Measurements from ENCODE around the gene LCA5.
"Not testable (repeated sequence)": the region's sequence is repeated elsewhere in the genome, so short reads cannot be mapped to it uniquely, and the experiment has no call there.

Gene LCA5

DNA sequence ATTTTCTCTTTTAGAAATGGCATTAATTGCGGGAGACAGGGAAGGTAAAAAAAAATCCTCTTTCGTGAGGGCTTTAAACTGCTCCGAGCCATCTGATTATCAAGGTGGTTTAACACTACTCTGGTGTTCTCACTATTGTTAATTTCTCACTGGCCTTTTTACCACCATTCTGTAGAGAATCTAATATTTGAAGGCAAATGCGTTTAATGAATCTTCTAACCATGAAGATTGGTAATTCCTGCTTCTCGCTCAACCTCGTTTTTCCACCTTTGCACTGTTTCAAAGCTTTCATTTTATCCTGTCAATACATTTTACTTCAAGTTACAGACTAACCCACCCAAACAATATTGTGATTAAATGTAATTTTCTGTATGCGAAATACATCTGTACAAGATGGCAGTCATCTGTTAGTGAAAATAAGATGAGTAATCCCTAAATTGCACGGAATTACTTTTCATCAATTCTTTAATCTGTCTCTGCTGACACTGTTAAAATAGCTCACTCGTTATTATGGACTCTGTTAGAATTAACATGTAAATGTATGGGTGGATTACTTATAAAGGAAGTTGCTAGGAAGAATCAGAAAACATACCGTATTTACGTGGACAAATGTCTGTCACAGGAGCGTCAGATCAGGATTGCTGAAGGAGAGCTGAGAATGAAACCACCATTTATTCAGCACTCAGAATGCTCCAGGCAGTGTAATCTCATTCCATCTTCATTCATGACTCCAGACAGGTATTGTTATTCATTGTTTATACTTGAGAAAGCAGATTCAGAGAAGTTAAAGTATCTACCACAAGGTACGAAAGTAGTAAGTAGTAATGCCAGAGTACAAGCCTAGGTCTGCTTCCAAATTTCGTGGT lies 1.1 kb upstream of the LCA5 start:
- in situ Hi-C loops (cut with MboI; ENCODE audit: low sequenced_read_pairs): no loop called here

DNA sequence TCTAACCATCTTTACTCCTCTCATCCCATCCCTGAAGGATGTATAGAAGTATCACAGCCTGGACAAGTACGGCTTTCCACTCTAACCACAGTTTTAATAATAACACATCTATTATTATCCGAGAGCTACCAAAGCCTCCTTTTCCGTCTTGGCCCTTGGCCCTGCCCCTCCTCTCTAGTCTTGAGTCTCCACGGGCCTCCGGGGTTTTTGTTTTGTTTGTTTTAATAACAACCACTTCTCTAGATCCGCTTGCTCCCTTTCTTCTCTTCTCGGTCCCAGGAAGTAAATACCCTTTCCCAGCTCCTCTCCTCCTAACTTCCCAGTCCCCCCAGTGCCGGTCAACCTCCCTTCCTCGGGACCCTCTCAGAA lies 661 bp downstream of the LCA5 start:
- in situ Hi-C loops (cut with MboI; ENCODE audit: low sequenced_read_pairs): no loop called here

DNA sequence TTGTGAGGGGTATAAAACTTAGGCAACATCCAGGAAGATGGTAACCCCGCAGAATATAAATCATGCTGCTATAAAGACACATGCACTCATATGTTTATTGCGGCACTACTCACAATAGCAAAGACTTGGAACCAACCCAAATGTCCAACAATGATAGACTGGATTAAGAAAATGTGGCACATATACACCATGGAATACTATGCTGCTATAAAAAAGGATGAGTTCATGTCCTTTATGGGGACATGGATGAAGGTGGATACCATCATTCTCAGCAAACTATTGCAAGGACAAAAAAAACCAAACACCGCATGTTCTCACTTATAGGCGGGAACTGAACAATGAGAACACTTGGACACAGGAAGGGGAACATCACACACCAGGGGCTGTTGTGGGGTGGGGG lies 7.7 kb downstream of the LCA5 start:
- in situ Hi-C loops (cut with MboI; ENCODE audit: low sequenced_read_pairs): not testable (repeated sequence)

DNA sequence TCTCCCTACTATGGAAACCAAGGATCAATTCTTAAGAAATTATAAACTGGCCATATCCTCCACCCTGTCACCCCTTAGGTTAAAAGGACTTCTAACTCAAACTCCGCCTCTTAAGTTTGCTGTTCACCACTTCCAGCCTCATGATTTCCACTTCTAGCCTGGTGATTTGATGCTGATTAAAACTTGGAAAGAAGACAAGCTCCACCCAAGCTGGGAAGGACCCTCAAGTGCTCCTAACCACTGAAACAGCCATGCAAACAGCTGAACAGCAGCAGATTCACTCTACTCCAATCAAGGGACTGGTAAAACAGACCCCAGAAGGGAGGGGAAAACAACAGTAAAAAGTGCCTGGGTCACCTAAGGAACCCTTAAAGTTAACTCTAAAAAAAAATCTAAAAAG lies 10.3 kb downstream of the LCA5 start:
- in situ Hi-C loops (cut with MboI; ENCODE audit: low sequenced_read_pairs): no loop called here

DNA sequence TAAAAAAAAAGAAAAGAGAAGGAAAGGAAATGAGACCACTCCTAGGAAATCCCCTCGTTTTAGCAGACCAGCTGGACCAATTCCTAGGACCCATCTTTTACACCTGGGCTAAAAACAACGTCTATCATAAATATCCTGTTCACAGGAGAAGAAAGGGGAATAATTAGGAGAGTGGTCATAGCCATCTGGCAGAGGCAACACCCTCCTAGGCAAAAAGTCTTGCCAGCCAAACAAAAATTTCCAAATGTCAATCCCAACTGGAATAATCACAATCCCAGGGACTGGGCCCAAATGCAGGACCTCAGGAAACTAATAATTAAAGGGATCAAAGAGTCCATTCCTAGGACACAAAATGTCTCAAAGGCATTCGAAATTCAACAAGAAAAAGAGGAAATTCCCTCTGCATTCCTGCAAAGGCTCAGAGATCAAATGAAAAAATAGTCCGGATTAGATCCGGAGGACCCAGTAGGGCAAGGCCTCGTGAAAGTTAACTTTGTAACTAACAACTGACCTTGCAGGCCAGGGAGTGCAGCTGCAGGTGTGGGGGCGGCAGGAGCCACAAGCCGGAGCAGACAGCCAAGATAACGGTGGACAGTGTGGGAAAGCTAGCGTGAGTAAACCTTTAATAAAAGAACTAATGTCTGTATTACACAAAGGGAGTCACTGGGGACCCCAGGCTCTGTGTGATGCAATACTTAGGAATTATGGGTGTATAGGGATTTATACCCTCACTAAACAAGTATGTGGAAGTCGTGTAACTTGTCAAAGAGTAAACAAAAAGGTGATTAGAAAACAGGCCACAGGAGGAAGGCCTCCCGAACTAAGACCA lies 11.7 kb downstream of the LCA5 start:
- in situ Hi-C loops (cut with MboI; ENCODE audit: low sequenced_read_pairs): no loop called here

DNA sequence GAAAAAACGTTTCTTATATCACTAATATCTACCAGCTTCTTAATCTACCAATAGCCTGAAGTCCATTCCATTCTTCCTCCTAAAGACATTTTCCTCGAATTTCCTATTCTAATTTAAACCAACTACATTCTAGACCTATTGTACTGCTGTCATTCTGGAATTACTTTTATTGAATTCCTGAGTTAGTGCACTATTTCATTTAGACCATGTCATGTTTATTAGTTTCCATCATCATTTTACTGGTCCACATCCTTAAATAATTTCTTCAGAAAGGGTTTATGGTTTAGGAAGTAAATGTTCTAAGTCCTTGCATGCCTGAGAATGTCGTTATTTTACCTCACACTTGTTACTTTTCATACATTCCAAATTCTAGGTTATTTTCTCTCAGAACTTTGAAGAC lies 13.2 kb downstream of the LCA5 start:
- in situ Hi-C loops (cut with MboI; ENCODE audit: low sequenced_read_pairs): no loop called here

DNA sequence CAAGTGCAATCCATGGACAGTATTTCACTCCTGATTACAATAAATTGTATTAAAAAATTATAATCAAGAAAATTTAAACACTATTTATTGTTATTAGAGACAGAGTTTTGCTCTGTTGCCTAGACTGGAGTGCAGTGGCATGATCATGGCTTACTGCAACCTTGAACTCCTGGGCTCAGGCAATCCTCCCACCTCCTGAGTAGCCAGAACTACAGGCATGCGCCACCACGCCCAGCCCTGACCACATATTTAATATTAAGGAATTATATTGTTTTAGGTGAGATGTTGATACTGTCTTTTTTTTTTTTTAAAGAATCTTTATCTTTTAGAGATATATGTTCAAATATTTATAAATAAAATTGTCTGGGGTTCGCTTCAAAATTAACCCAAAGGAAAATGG lies 14.6 kb downstream of the LCA5 start:
- in situ Hi-C loops (cut with MboI; ENCODE audit: low sequenced_read_pairs): no loop called here

DNA sequence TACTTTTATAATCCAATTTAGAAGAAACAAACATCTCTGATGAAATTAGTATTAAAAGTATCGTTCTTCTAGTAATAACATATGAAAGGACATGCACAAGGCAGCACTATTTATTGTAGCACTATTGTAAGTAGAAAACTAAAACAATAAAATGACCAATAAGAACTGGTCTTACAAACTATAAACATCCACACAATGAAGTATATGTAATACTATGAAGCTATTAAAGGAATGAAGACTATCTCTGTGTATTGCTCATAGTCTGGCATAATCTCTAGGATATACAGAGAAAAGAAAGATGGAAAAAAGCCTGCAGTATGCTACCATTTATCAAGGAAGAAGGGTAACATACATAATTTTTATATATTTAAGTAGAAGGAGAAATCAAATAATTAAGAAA lies 16.7 kb downstream of the LCA5 start:
- in situ Hi-C loops (cut with MboI; ENCODE audit: low sequenced_read_pairs): no loop called here

DNA sequence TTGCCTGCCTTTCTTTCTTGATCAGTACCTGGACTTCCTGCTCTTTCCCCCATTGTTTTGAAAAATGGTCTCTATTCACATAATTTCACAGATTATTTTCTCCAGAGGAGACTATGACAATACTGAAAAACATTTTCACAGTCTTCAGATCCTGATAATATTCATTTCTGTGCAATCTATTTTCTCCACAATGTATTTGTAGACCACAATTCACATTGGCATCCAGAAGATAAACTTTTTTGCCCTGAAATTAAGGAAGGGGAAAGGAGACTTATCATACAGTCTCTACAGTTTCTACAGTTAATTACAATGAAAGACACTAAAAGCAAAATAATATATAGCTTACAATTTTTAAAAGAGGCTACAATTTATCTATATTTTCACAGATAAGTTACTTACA lies 18.4 kb downstream of the LCA5 start:
- in situ Hi-C loops (cut with MboI; ENCODE audit: low sequenced_read_pairs): no loop called here

DNA sequence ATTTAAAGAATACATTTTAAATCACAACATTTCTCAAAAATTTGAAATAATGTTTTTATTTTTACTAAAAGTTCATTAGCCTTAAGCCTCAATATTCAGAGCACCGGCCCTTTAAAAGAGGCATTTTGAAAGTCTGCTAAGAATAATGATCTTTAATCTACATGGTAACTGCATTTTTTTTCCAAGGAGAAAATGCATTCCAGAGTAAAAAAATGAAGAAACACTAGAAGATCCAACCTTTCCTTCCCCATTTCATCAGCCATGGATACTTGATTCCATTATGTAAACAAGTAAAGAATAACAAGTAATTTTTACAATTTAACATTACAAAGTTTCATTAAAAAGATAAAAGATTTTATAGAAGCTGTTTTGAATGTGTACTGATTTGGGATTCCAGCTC lies 21.8 kb downstream of the LCA5 start:
- in situ Hi-C loops (cut with MboI; ENCODE audit: low sequenced_read_pairs): no loop called here

DNA sequence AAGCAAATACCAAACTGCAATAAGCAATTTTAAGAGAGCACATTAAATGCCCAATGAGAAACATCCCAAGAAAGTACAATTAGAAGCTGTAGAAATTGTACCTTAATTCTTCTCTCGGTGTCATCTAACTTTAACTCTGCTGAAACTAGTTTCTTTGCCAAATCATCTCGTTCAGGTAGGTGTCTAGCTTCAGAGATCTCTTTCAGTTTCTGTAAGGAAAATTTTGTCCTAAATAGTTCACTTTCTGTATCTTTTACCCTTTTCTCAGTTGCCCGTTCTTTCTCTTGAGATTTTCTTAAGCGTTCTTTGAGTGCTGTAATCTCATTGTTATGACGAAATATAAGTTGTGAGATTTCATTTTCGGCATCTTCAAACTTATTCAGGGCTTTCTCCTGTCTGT lies 24.1 kb downstream of the LCA5 start:
- in situ Hi-C loops (cut with MboI; ENCODE audit: low sequenced_read_pairs): no loop called here

DNA sequence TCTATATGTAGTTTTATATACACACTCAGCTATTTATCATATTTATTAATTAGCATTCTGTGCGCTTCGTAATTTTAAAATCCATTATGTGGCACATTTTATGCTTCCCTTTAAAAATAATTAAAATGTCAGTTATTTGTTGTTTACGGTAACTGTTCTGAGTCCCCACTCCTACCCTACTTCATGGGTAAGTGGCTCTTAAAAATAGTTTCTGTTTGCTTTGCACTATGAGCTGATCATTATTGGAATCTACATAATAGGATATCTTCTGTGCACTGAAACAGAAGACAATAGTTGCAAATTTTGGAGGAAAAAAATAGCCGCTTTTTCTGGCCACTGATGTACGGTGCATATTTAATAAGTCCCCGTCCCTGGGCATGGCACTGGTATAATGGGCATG lies 25.2 kb downstream of the LCA5 start:
- in situ Hi-C loops (cut with MboI; ENCODE audit: low sequenced_read_pairs): no loop called here

DNA sequence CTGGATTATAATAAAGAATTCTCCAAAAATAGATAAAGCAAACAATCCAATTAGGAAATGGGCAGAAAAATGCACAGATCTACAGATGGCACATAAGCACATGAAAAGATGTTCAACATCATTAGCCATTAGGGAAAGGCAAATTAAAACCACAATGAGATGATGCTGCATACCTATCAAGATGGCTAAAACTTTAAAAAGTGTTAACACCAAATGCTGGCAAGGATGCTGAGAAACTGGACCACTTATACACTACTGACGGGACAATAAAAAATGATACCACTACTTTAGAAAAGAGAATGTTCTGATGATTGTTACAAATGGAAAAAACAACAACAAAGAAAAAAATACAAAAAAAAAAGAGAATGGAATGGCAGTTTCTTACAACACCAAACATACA lies 26.5 kb downstream of the LCA5 start:
- in situ Hi-C loops (cut with MboI; ENCODE audit: low sequenced_read_pairs): no loop called here

DNA sequence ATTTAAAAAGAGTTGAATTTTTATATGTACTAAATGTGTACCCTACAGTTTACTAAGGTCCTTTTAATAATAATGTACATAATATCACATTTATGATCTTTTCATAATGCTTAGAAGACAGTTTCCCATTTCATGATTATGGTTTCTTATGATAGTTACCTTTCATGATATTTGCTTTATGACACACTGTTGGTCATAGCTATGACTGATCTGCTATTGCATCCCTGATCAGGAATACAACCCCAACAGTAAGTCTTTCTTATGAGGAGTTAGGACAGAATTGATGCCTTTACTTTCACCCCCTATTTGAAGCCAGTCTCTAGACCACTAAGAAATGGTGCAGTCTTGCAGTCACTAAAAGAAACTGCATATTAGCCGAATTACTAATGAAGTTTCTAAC lies 31.0 kb downstream of the LCA5 start:
- in situ Hi-C loops (cut with MboI; ENCODE audit: low sequenced_read_pairs): no loop called here

DNA sequence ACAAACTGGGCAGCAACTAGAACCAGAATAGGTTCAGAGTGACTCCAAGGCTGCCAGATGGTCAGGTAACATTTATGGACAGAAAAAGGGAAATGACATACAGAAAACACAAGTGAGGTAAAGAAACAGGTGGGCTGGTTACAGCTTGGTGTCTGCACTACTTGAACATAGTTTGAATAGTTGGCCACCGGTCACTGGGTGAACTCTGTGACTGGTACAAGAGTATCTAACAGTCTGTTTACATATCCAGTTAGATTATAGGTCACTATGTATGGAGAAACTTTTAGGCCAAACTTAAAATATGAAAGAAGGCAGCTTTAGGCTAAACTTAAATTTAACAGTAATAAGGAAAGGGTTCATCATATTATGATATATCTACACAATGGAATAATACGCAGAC lies 32.9 kb downstream of the LCA5 start:
- in situ Hi-C loops (cut with MboI; ENCODE audit: low sequenced_read_pairs): no loop called here

DNA sequence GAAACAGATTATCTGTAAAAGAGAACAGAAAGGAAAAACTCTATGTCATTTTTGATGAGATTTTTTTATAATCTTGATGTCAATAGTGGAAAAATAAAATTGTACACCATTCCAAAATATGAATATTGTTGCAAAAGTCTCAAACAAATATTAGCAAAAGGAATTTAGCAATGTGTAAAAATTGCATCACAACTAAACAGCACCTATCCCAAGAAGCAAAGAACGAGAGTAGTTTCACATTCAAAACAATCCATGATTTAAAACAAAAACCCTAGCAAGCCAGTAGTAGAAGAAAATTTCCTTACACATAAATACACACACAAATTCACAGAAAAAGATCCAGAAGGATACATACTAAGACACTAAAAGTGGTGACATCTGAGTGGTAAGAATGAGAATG lies 38.4 kb downstream of the LCA5 start:
- in situ Hi-C loops (cut with MboI; ENCODE audit: low sequenced_read_pairs): no loop called here

DNA sequence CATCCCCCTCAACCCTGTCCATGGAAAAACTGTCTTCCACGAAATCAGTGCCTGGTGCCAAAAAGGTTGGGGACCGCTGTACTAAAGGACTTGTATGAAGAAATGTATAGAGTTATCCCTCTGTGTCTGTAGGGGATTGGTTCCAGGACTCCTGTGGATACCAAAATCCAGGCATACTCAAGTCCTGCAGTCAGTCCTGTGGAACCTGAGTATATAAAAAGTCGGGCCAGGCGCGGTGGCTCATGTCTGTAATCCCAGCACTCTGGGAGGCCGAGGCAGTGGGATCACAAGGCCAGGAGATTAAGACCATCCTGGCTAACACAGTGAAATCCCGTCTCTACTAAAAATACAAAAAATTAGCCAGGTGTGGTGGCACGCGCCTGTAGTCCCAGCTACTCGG lies 42.0 kb downstream of the LCA5 start:
- in situ Hi-C loops (cut with MboI; ENCODE audit: low sequenced_read_pairs): no loop called here

DNA sequence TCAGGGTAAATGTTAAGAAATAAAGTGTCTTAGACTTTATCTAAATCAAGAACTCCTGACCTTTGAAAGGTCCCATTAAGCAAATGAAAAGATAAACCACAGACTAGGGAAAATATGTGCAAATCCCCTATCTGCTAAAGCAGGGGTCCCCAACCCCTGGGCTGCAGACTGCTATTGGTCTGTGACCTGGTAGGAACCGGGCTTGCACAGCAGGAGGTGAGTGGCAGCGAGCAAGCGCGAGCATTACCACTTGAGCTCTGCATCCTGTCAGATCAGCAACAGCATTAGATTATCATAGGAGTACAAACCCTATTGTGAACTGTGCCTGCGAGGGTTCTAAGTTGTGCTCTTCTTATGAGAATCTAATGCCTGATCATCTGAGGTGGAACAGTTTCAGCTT lies 42.4 kb downstream of the LCA5 start:
- in situ Hi-C loops (cut with MboI; ENCODE audit: low sequenced_read_pairs): no loop called here

DNA sequence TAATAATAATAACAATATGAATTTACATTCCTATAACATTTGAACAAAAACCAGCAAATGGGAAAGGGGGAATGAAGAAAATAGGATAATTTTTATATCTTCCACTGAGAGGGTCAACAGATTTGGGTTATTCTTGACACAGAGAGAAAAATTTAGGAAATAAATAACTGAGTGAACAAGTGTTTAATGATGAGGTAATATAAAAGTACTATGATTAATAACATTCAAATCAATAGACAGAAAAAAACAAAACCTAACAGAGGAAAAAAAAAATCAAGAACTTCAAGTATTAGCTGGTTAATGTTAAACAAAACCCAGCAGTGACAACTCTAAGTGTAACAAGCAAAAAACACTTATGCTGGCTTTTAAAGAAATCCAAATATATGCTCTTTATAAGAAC lies 66.5 kb downstream of the LCA5 start:
- in situ Hi-C loops (cut with MboI; ENCODE audit: low sequenced_read_pairs): no loop called here

DNA sequence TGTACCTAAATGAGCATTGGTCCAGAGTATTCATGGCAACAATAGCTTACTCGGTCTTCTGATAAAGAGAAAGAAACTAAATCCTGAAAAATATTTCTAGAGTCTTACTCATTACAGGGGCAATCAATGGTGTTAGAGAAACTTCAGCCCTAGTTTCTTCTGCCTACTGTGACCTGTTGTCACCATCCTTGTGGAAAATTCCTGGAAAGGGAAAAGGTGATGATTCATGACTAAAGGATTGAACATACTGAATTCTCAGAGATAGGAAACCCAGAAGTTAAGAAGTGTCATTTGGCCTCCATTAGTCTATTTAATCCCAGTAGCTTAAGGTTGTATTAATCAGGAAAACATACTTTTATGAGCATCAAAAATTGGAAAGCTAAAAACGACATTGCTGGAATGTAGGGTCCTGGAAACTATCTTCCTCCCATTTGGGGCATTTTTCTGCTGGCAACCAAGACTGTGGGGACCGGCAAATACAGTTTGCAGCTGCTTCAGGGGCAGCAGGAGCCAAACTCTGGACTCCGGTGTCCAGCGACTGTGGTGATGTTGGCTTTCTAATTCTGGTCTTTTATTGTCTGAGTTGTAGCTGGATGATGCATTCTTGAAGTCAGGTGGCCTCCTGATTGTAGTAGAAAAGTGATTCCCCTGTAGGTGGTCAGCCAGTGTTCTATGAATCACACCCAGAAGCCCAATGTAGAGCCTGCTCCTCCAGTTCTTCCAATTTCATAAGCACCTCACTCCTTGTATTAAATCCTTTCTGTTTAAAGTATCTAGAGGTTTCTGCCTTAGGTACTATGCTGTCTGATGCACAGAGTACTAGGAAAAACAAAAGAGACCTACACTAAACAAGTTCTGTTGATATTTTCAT lies 67.6 kb downstream of the LCA5 start:
- in situ Hi-C loops (cut with MboI; ENCODE audit: low sequenced_read_pairs): no loop called here

DNA sequence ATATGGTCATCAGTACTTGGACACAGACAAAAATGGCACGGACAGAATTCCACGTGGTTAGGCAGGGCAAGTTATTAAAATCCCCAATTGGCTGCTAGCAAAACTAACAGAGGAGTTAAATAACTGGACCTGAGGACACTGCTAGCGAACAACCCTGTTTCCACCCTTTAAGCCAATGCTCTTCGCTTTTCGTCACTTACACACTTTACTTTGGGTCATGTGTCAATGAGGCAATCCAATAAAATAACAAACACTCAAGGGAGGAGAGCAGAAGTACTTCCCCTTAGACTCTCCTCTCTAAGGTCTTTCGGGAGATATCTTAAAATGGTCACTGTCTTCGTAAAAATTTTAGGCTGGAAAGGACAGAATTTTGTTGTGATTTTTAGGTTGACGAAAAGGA lies 68.6 kb downstream of the LCA5 start:
- in situ Hi-C loops (cut with MboI; ENCODE audit: low sequenced_read_pairs): no loop called here
